GM19193 (cell line): Measurements from ENCODE around the gene ABI3BP.

ENCODE experiments used
- POLR2A ChIP-seq: IDR thresholded peaks from 4 replicates; pipeline ENCODE4 v1.6.1; 2011; ENCODE audit not compliant: insufficient read depth, insufficient read length; ENCODE audit errors: extremely low read depth

Gene ABI3BP

GRCh38 chr3:100994187-100994586, 966 bp upstream of the ABI3BP start:
- TF ChIP-seq POLR2A = no peak

GRCh38 chr3:100992231-100993012, 799 bp downstream of the ABI3BP start:
- TF ChIP-seq POLR2A = no peak

GRCh38 chr3:100988080-100988479, 5.1 kb downstream of the ABI3BP start:
- no peak for TF ChIP-seq POLR2A

DNA sequence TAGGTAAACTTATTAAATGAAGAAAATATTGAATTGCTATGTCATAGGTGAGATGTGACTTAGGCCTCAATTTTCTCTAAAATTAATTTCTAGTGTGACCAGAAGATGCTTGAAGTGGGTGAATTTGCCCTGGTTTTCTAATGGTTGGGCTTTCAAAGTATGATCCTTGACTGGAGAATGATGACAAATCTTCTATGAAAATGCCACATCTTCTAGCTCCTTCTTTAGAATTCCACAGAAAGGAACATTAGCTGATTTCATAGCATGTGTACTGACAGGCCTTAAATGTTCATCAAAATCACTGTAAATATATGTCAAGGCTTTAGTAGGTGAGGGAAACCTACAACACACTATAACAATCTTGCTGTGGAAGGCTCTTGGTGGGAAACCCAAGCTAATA, 8.9 kb downstream of the ABI3BP start:
- no peak for TF ChIP-seq POLR2A

- no peak for TF ChIP-seq POLR2A
Measured at GRCh38 chr3:100982710-100983109, 10.5 kb downstream of the ABI3BP start.

- TF ChIP-seq POLR2A = no peak
Measured at GRCh38 chr3:100981164-100981911, 11.9 kb downstream of the ABI3BP start.

- no peak for TF ChIP-seq POLR2A
Measured at GRCh38 chr3:100978011-100978659, 15.1 kb downstream of the ABI3BP start.

GRCh38 chr3:100976611-100977010, 16.6 kb downstream of the ABI3BP start:
- no peak for TF ChIP-seq POLR2A

- no peak for TF ChIP-seq POLR2A
Measured at GRCh38 chr3:100975714-100976113, 17.5 kb downstream of the ABI3BP start.

GRCh38 chr3:100973594-100973993, 19.6 kb downstream of the ABI3BP start:
- TF ChIP-seq POLR2A = no peak

DNA sequence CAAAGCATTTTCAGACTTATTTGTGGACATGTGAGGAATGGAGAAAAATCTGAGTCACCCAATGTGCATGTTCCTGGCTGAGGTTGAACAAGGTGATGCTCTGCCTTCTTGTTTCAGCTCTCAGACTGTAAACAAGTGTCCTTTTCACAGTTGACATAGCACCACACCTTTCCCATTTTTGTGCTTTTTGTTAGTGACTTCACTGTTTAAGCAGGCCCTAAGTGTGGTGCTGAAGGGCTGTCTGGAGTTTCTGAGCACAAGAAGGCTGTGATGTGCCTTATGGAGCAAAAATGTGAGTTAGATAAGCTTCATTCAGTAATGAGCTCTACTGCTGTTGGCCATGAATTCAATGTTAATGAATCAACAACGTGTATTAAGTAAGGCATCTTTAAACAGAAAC, 20.4 kb downstream of the ABI3BP start:
- TF ChIP-seq POLR2A = no peak

GRCh38 chr3:100972301-100972844, 20.8 kb downstream of the ABI3BP start:
- TF ChIP-seq POLR2A = no peak

DNA sequence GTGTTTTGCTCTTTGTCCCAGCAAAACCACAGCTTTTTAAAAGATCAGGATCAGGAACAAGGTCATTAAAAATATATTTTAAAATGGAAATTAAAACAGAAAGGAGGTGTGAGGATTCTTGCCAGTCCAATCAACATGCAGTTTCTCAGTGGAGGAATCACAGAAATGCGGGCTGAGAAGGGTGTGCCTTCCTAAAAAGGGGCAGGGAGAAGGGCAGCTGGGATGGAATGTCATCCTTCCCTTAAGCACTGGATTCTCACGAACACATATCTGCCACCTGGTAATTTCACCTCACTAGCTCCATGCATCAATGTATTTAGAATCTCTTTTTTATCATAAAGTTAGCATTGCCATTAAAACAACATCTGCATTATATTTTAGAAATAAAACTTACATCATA, 21.4 kb downstream of the ABI3BP start:
- TF ChIP-seq POLR2A = no peak

DNA sequence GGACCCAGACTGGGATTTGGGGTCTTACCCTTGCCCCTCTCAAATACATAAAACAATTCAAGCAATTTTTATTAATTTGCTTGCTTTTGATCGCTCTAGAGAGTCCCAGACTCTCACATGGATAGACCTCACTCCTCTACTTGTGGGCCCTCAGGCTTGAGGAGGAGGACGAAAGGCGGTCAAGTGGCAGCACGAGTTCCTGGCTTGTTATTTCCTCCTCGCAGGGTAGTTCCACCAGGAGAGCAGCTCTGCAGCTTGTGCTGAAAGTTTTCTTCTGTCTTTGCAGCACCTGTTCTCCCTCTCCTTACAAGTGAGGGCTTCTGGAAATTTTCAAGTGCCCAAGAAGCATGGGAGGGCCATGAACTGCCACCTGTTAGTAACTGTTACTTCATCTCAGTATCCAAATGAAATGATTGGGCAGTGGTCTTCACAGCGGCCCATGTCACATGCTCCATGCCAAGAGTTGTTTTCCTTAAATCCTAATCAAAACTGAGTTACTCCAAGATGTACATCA, 22.7 kb downstream of the ABI3BP start:
- no peak for TF ChIP-seq POLR2A
